IMR-90 (cell line): ENCODE results near the gene ZNF606.

Experiments used
- CEBPB ChIP-seq: IDR thresholded peaks from 2 replicates; pipeline ENCODE4 v1.6.1; 2012; ENCODE audit warnings: low read depth, low read length, improper control_type of control experiment
- CHD1 ChIP-seq: IDR thresholded peaks from 2 replicates; pipeline ENCODE4 v1.6.1; 2012; ENCODE audit warnings: low read depth, low read length, improper control_type of control experiment
- CTCF ChIP-seq: conservative IDR thresholded peaks from 2 replicates; pipeline ENCODE4 v1.5.1; 2012; ENCODE audit warnings: mild to moderate bottlenecking, low read depth, low read length, improper control_type of control experiment
- MAZ ChIP-seq: IDR thresholded peaks from 2 replicates; pipeline ENCODE4 v1.6.1; 2012; ENCODE audit warnings: low read depth, mild to moderate bottlenecking, low read length, improper control_type of control experiment, moderate library complexity, borderline replicate concordance
- MXI1 ChIP-seq: IDR thresholded peaks from 2 replicates; pipeline ENCODE4 v1.6.1; 2012; ENCODE audit warnings: low read depth, mild to moderate bottlenecking, low read length, moderate library complexity, borderline replicate concordance
- NFE2L2 ChIP-seq: fragments of 150-350 bp; IDR thresholded peaks from 2 replicates; pipeline ENCODE4 v1.6.1; 2016; ENCODE audit warnings: low read depth, mild to moderate bottlenecking, low read length
- POLR2A ChIP-seq: IDR thresholded peaks from 2 replicates; pipeline ENCODE4 v1.6.1; 2012; ENCODE audit warnings: mild to moderate bottlenecking, low read depth, low read length
- RCOR1 ChIP-seq: IDR thresholded peaks from 2 replicates; pipeline ENCODE4 v1.6.1; 2012; ENCODE audit warnings: mild to moderate bottlenecking, low read length, improper control_type of control experiment; ENCODE audit not compliant: insufficient replicate concordance
- SMC3 ChIP-seq: fragments of 150-350 bp; IDR thresholded peaks from 2 replicates; pipeline ENCODE4 v1.6.1; 2016; ENCODE audit warnings: low read depth, mild to moderate bottlenecking, antibody characterized with exemption, low read length, moderate library complexity
- USF2 ChIP-seq: fragments of 150-350 bp; IDR thresholded peaks from 2 replicates; pipeline ENCODE4 v1.6.1; 2017; ENCODE audit warnings: mild to moderate bottlenecking, antibody characterized with exemption, low read length, low read depth

- TF ChIP-seq CTCF, result no peak
- no peak for TF ChIP-seq POLR2A
- TF ChIP-seq SMC3, result no peak
- TF ChIP-seq CEBPB, result no peak
- TF ChIP-seq CHD1, result no peak
- no peak for TF ChIP-seq MXI1
- no peak for TF ChIP-seq MAZ
- no peak for TF ChIP-seq NFE2L2
- no peak for TF ChIP-seq RCOR1
- no peak for TF ChIP-seq USF2
Observed at GRCh38 chr19:58045411-58046050, 42.9 kb upstream of the ZNF606 start.
